22Rv1 (cell line): ENCODE measurements around the gene C1GALT1.
"Not testable (repeated sequence)": the region's sequence is repeated elsewhere in the genome, so short reads cannot be mapped to it uniquely, and the experiment has no call there.

Source experiments
- CTCF ChIP-seq: fragments of 450-650 bp; IDR thresholded peaks from 2 replicates; pipeline ENCODE4 v1.5.1; 2017; ENCODE audit warnings: mild to moderate bottlenecking
- ZFX ChIP-seq: fragments of 450-650 bp; IDR thresholded peaks from 2 replicates; pipeline ENCODE4 v1.6.1; 2017; ENCODE audit warnings: antibody characterized with exemption, borderline replicate concordance

DNA sequence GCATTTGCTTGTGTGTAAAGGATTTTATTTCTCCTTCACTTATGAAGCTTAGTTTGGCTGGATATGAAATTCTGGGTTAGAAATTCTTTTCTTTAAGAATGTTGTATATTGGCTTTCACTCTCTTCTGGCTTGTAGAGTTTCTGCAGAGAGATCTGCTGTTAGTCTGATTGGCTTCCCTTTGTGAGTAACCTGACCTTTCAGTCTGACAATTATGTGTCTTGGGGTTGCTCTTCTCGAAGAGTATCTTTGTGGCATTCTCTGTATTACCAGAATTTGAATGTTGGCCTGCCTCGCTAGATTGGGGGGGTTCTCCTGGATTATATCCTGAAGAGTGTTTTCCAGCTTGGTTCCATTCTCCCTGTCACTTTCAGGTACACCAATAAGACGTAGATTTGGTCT lies 17.9 kb downstream of the C1GALT1 start:
- not testable (repeated sequence) for TF ChIP-seq CTCF, ZFX
